CD4-positive, alpha-beta T cell (primary cell): ENCODE measurements around the gene SERPINI1. TPM values are rescaled to one million over a fixed set of nuclear protein-coding genes. Genes with fewer than 3 reads are reported as not detected.

ENCODE experiments used
- ATAC-seq: fragments of 200-7000 bp; cut with Tn5 transposase; one replicate; pipeline ENCODE4 v1.10.0; 2022; ENCODE audit warnings: mild to moderate bottlenecking; ENCODE audit not compliant: poor library complexity
- CTCF ChIA-PET: fragments of 350-600 bp; sonication (Branson Sonifier 250); formaldehyde crosslinking; loops from one replicate; lab custom pipeline; 2021; ENCODE audit warnings: antibody characterized with exemption, inconsistent platforms; lab: Charles Lee
- POLR2A ChIA-PET: fragments of 350-600 bp; sonication (Branson Sonifier 250); formaldehyde crosslinking; loops from one replicate; lab custom pipeline; 2021; ENCODE audit warnings: antibody characterized with exemption, inconsistent platforms; lab: Charles Lee
- DNase-seq, 14 experiments: peaks; one replicate each; pipeline ENCODE4 v3.0.0-alpha.2; 2013 to 2020; ENCODE audit warnings: mixed read lengths in 2 of 14
- H3K27ac ChIP-seq, 2 donors: one replicate each; pipeline versions ENCODE4 v1.5.1 to v1.7.0; 2013; ENCODE audit warnings: low read length in 2 of 2, low read depth in 1 of 2, mild to moderate bottlenecking in 1 of 2
- H3K27me3 ChIP-seq, 2 experiments: 1 replicate in 1 of 2; 2 replicates in 1 of 2; pipeline versions ENCODE4 v1.6.1 to v1.7.0; 2013; ENCODE audit warnings: low read length in 2 of 2, control low read depth in 1 of 2, mild to moderate bottlenecking in 1 of 2, moderate library complexity in 1 of 2; ENCODE audit not compliant: insufficient read depth in 2 of 2, control insufficient read depth in 1 of 2
- H3K36me3 ChIP-seq: one replicate; pipeline ENCODE4 v1.6.1; 2013; ENCODE audit warnings: low read length, control low read depth; ENCODE audit not compliant: insufficient read depth
- H3K4me1 ChIP-seq: one replicate; pipeline ENCODE4 v1.6.1; 2013; ENCODE audit warnings: low read length, control low read depth; ENCODE audit not compliant: insufficient read depth
- H3K4me3 ChIP-seq: one replicate; pipeline ENCODE4 v1.5.1; 2013; ENCODE audit warnings: mild to moderate bottlenecking, low read length, moderate library complexity
- H3K9me3 ChIP-seq, 2 experiments: 1 replicate in 1 of 2; 2 replicates in 1 of 2; pipeline versions ENCODE4 v1.6.1 to v1.7.0; 2013; ENCODE audit warnings: low read length in 2 of 2, mild to moderate bottlenecking in 2 of 2, control low read depth in 1 of 2, moderate library complexity in 1 of 2; ENCODE audit not compliant: control insufficient read depth in 1 of 2, insufficient read depth in 1 of 2
- H3K27ac Mint-ChIP-seq: one replicate; pipeline ENCODE4 v1.8.0; 2020; ENCODE audit warnings: mixed read lengths
- H3K27me3 Mint-ChIP-seq: one replicate; pipeline ENCODE4 v1.8.0; 2021; ENCODE audit warnings: mixed read lengths
- H3K36me3 Mint-ChIP-seq: one replicate; pipeline ENCODE4 v1.8.0; 2021; ENCODE audit warnings: low read depth, mixed read lengths
- H3K4me1 Mint-ChIP-seq: one replicate; pipeline ENCODE4 v1.8.0; 2021; ENCODE audit warnings: low read depth, mixed read lengths
- H3K4me3 Mint-ChIP-seq: one replicate; pipeline ENCODE4 v1.8.0; 2020; ENCODE audit warnings: mild to moderate bottlenecking, mixed read lengths
- H3K9me3 Mint-ChIP-seq: one replicate; pipeline ENCODE4 v1.8.0; 2020; ENCODE audit warnings: mixed read lengths
- CTCF ChIP-seq: fragments of 200-600 bp; IDR thresholded peaks from one replicate; pipeline ENCODE4 v1.8.0; 2022; ENCODE audit warnings: antibody characterized with exemption, mild to moderate bottlenecking
- intact Hi-C, 2 experiments: fragments of 100-400 bp; cut with DNase I in 1 of 2; cut with micrococcal nuclease in 1 of 2; formaldehyde crosslinking; loops; one replicate each; pipeline versions ENCODE4 v1.15.1 to v1.9.0; 2023 to 2025; cut with DNase I, micrococcal nuclease
- total RNA-seq, 174 experiments: library from RNA in 2 of 174; stranded (reverse) in 2 of 174; gene quantifications; one replicate each; pipeline ENCODE4 v1.2.3 and lab custom pipeline; 2021 to 2026

SERPINI1 gene
- total RNA-seq, 2 experiments from 2014 or later, result 0.64 to 0.66 TPM

GRCh38 chr3:167742338-167742737, 6.8 kb downstream of the SERPINI1 start:
- DNase-seq (no peak), ATAC-seq (no peak)
- H3K27ac ChIP-seq, result no peak overlapping the region
- Mint-ChIP-seq H3K27me3 (no peaks in the 10 kb centered on the region), H3K9me3 (no peaks in the 10 kb centered on the region), H3K4me1 (peaks cover 14% of the 10 kb centered on the region), H3K27ac (no peak overlapping the region), H3K36me3 (no peaks in the 10 kb centered on the region), H3K4me3 (no peak overlapping the region)
- ChIA-PET CTCF (interaction anchor here (1.5 kb wide), 1 partner anchor 13 kb away, joined by 4 read pairs; no protein-coding TSS in a partner anchor), POLR2A (interaction anchor here (0.9 kb wide), 1 partner anchor 362 kb away, joined by 3 read pairs; the partner anchor contains the start of gene ZBBX)
- TF ChIP-seq CTCF, result no peak
- intact Hi-C loops, result no loop called here
- no peaks in the 10 kb centered on the region for H3K4me1 ChIP-seq
- H3K36me3 ChIP-seq, result no peaks in the 10 kb centered on the region
- H3K4me3 ChIP-seq, result no peak overlapping the region
- H3K27me3 ChIP-seq, result no peaks in the 10 kb centered on the region
- H3K9me3 ChIP-seq, result no peaks in the 10 kb centered on the region

GRCh38 chr3:167743799-167744198, 8.3 kb downstream of the SERPINI1 start:
- no peak overlapping the region for H3K27ac Mint-ChIP-seq
- intact Hi-C loops, result no loop called here
- no peaks in the 10 kb centered on the region for H3K36me3 Mint-ChIP-seq
- Histone ChIP-seq H3K4me1 (no peaks in the 10 kb centered on the region), H3K27me3 (no peaks in the 10 kb centered on the region), H3K27ac (no peak overlapping the region), H3K4me3 (no peak overlapping the region), H3K9me3 (no peaks in the 10 kb centered on the region), H3K36me3 (no peaks in the 10 kb centered on the region)
- ATAC-seq, result no peak
- ChIA-PET CTCF (interaction anchor here (0.6 kb wide), 1 partner anchor 22 kb away, joined by 3 read pairs; no protein-coding TSS in a partner anchor), POLR2A (no interaction called here)
- DNase-seq, result no peak
- H3K4me3 Mint-ChIP-seq, result no peak overlapping the region
- H3K9me3 Mint-ChIP-seq, result no peaks in the 10 kb centered on the region
- TF ChIP-seq CTCF, result no peak
- H3K4me1 Mint-ChIP-seq, result peaks cover 7% of the 10 kb centered on the region
- H3K27me3 Mint-ChIP-seq, result no peaks in the 10 kb centered on the region

GRCh38 chr3:167749209-167749608, 13.7 kb downstream of the SERPINI1 start:
- peaks cover 9% of the 10 kb centered on the region for H3K4me1 Mint-ChIP-seq
- H3K4me3 Mint-ChIP-seq, result no peak overlapping the region
- ATAC-seq (no peak), DNase-seq (no peak)
- H3K4me3 ChIP-seq, result no peak overlapping the region
- no peaks in the 10 kb centered on the region for H3K9me3 ChIP-seq
- no peaks in the 10 kb centered on the region for H3K36me3 Mint-ChIP-seq
- no peak overlapping the region for H3K27ac ChIP-seq
- H3K9me3 Mint-ChIP-seq, result no peaks in the 10 kb centered on the region
- H3K27me3 Mint-ChIP-seq, result no peaks in the 10 kb centered on the region
- no peaks in the 10 kb centered on the region for H3K4me1 ChIP-seq
- TF ChIP-seq CTCF, result no peak
- H3K36me3 ChIP-seq, result no peaks in the 10 kb centered on the region
- no peak overlapping the region for H3K27ac Mint-ChIP-seq
- ChIA-PET CTCF (interaction anchor here (0.8 kb wide), 1 partner anchor 13 kb away, joined by 4 read pairs; no protein-coding TSS in a partner anchor), POLR2A (no interaction called here)
- no peaks in the 10 kb centered on the region for H3K27me3 ChIP-seq
- intact Hi-C loops, result no loop called here
